HG02759 (cell line): Measurements from ENCODE around the gene PXMP2.

Experiments
- ATAC-seq: cut with Tn5 transposase; IDR thresholded peaks from one replicate; pipeline ENCODE4 v1.9.1; 2021; ENCODE audit warnings: mild to moderate bottlenecking, moderate library complexity; ENCODE audit not compliant: unreplicated experiment

The PXMP2 gene

DNA sequence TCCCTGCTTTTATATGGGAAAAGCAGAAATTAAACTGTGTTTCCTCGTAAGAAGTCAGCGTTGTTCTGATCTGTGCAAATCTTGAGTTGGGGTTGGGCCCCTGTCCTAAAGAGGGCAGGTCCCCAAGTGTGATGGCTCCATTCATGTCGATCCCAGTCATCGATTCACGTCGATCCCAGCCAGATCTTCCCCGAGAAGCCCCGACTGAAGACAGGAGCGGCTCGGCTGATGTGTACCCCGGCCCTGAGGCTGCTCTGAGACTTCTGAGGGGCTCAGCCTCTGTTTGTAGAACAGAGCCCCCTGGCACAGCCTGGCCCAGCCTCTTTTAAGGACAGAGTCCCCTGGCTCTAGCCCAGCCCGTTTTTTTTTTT lies 32.6 kb downstream of the PXMP2 start:
- no peak for ATAC-seq

DNA sequence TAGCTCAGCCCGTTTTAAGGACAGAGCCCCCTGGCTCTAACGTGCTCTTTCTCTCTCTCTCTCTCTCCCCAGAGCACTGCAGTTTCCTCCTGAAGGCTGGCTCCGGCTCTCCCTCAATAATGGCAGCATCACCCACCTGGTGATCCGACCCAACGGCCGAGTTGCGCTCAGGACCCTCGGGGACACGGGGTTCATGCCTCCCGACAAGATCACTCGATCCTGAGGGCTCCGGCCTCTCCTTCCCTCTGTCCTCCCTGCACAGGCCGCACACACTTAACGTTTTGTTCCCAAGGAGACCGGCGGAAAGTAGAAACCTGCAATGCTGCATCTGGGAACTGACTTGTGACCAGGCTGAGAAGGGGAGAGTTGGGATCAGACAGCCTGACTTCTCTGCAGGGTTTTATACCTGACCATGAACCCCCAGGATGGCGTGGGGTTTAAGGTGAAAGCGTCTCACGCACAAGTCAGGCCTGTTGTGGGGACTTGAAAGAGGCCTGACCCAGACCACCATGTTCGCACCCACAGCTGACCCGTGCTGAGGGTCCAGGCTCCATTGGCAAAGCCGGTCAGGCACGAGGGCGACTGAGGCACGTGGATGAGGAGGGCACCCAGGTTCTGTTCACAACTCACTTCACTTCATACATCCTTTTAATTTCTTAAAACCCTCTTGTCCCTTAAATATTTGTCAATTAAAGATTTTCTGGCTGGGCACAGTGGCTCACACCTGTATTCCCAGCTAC lies 33.4 kb downstream of the PXMP2 start:
- ATAC-seq: no peak

GRCh38 chr12:132723015-132723763 lies 35.8 kb downstream of the PXMP2 start:
- no peak for ATAC-seq

- no peak for ATAC-seq
Measured at GRCh38 chr12:132723764-132724140, 36.4 kb downstream of the PXMP2 start.

DNA sequence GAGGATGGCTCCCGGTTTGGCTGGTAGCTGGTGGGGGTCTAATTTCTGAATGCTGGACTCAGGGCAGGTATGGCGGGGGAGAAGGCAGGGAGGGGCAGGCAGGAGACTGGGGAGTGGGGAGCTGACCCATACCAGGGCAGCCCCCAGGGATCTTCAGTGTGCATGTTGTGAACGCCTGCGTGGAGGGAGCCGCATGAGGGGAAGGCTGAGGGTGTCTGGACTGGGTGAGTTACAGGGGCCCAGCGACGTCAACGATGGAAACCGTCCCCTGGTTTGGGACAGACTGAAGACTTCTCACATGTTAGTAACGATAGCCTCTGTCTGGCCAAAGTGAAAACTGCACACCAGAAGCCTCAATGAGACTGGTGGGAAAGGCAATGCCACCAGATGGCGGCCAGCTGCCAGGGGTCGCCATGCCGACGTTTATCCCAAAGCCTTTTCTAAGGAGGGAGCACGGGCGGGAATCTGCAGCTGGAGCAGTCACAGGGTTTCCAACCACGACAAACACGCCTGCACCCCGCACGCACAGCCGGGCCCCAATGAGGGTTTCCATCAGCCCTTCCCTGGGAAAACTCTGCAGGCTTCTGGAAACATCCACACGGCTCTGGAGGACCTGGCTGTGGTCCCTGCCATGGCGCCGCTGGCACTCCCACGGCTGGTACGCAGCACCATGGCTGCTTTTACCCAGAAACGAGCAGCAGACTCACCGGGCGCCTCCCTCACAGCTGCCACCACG lies 37.3 kb downstream of the PXMP2 start:
- ATAC-seq: no peak

DNA sequence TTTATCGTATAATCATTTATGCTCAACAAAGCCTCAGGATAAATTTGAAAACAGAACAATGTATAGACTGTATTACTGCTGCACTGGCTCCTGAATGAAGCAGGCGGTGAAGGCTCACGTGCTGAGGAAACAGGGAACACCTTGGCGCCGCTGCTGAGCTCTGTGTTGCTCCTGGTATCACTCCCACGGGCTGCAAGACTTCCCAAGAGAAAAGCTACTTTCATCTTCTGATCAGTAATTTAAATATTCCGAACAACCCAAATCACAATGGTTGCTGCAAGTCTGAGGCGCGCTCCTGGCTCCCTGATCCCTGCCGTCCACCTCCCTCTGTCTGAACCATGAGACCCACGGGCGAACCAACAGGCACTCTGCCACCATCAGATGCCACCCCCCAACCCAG lies 39.0 kb downstream of the PXMP2 start:
- ATAC-seq: no peak

DNA sequence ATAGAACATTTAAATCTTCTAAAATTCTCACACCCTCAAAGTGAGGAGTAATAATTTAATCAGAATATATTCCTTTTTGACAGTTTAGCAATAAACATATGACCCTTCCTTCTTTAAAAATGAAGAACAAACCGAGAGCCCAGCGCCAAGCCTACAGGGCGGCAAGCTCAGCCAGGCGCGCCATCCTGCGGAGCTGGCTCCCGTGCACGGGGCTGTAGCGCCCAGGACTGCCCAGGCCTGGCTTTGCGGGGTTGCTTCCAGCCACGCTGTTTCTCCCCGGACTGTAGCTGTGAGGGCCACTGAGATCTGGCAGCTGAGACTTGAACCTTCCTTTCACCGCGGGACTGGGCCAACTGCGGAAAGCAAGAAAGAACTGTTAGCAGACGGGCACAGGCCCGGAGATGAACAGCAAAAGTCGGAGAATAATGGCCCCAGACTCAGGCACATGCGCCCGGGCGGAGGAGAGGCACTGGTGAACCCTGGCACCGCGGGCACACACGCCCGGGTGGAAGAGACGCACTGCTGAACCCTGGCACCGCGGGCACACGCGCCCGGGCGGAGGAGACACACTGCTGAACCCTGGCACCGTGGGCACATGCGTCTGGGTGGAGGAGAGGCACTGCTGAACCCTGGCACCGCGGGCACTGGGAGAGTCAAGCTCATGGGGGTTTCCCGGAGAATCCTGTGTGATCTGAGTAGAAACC lies 39.9 kb downstream of the PXMP2 start:
- no peak for ATAC-seq

- no peak for ATAC-seq
Measured at GRCh38 chr12:132728502-132728901, 41.1 kb downstream of the PXMP2 start.

DNA sequence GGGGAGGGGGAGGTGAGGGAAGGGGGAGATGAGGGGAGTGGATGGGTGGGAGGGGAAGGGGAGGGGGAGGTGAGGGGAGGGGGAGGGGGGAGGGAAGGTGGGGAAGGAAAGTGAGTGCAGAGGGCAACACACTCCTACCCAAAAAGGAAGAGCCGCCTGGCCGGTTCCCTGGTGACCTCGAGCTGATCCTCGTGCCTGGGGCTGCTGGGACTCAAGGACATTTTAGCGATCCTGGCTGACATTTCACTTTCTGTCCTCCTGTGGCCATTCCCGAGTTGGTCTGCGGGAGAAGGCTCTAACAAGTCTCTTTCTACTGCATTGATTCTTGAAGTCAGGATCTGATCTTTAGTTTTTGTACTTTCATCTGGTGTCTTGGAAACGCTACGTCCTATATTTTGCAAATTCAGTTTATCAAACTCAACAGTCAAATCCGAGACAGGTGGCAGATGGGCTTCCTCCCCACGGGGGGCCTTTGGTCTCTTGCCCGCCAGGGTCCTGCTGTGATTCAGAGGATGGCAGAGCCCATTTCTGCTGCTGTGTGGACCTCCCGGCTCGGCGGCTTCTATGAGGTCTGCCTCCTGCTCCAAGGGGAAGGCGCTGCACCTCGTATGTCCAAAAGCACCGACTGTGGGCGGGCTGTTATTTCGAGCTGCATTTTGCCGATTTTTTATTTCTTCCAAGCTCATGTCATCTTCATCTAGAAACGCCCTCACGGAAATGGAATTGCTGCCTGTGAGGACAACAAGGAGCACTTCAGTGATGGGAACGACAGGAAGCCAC lies 42.3 kb downstream of the PXMP2 start:
- ATAC-seq: no peak

GRCh38 chr12:132730353-132730752 lies 43.0 kb downstream of the PXMP2 start:
- ATAC-seq: no peak

GRCh38 chr12:132731574-132731973 lies 44.2 kb downstream of the PXMP2 start:
- no peak for ATAC-seq

GRCh38 chr12:132734206-132734605 lies 46.8 kb downstream of the PXMP2 start:
- no peak for ATAC-seq

DNA sequence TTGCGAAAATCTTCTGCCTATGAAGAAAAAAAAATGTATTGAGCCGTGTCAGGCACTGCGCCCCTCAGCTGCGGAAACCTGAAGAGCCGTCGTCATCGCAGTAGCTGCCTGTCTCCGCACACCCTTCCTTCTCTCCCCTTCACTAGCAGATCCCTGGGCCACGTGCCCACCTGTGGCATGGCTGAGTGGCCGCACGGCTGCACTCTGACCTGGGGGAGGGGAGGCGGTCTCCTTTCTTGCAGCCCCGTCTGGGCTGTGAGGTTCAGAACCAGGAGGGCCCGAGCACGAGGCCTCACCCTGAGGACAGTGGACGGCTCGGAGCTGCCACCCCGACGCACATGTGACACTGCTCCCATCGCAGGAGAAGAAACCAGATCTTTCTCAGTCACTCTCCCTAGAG lies 48.1 kb downstream of the PXMP2 start:
- no peak for ATAC-seq

- no peak for ATAC-seq
Measured at GRCh38 chr12:132736378-132736777, 49.0 kb downstream of the PXMP2 start.

DNA sequence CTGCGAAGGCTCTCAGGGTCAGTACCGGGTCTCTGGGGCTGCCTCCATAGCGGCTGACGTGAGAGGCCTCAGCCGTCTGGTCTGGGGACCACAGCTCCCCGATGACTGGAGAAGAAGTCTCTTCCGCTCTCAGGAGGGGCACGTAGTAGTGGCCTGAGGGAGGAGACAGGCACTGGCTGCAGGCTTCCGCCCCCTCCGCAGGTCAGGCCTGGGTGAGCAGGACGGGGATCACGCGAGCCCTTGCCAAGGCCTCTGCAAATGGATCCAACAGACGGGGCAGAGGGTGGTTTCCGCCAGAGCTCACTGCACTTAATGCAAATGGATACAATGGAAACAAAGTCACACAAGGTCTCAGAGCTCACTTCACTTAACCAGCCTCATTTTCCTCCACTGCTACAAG lies 49.5 kb downstream of the PXMP2 start:
- no peak for ATAC-seq

GRCh38 chr12:132739600-132740312 lies 52.4 kb downstream of the PXMP2 start:
- ATAC-seq: no peak

- ATAC-seq: no peak
Measured at GRCh38 chr12:132740313-132740646, 52.9 kb downstream of the PXMP2 start.

DNA sequence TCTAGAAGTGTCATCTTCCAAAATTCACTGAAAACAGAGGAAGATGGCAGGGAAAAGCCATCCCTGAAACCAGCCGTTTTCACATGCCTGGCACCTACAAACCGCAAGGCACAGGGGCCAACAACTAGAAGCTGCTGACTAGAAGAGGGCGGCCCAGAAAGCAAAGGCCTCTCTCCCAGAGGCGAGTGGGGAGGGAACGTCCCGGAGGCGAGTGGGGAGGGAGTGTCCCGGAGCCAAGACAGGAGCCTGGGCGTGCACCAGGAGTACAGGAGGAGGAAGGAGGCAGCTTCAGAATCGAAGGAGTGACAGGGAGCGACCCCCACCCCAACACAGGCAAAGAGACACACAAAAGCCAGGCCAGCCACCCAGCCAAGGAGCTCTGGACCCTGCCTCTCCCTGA lies 53.3 kb downstream of the PXMP2 start:
- no peak for ATAC-seq

DNA sequence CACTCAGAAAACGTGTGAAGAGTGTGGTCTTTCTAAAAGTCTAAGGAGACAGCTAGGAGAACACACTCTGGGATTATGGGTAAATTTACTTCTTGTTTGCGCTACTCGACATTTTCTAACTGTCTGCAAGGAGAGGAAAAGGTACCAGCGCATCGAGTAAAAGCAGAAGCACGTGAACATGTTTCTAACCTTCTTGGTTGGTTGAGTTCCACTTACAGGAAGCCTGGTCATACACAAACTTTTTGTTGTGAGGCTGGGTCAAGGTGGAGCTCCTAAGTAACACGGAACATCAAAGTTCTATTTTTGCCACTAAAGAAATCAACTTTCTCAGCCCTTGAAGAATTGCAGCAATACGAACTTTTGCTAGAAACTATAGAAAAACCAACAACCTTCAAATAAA lies 54.2 kb downstream of the PXMP2 start:
- no peak for ATAC-seq

DNA sequence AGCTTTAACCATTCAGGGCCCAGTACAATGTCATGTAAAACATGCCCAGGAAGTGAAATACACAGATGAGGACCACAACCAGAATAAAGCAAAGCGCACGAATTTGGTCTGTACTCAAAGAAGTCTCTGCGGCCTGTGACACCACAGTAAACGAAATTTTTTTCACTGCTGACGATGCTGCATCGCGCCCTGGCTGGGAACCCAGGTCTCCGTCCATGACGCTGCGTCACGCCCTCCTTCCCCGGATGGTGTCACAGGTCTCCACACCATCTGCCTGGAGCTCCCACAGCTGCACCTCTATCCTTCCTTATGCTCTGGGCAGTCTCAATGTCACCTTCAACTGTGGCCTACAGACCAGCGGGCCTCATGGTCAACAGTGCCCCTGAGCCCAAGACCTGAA lies 56.4 kb downstream of the PXMP2 start:
- no peak for ATAC-seq
